ENCODE data around the gene VWA3B.

DNA sequence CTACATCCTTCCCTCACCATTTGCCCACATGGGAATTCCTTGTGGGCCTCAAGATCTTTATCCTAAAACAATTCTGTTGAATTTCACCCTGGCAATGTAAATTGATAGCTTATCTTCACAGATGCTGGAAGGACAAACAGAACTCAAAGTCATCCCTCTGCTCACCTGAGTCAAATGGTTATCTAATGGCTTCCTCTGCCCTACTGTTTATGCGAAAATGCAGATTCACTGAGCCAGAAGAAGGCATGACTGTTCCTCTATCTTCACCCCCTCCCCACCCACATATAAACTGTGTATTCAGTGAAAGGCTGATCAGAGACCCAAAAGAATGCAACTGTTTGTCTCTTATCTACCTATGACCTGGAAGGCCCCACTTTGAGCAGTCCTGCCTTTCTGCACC lies 43.9 kb upstream of the VWA3B start:
- TF ChIP-seq, protein P1, sequence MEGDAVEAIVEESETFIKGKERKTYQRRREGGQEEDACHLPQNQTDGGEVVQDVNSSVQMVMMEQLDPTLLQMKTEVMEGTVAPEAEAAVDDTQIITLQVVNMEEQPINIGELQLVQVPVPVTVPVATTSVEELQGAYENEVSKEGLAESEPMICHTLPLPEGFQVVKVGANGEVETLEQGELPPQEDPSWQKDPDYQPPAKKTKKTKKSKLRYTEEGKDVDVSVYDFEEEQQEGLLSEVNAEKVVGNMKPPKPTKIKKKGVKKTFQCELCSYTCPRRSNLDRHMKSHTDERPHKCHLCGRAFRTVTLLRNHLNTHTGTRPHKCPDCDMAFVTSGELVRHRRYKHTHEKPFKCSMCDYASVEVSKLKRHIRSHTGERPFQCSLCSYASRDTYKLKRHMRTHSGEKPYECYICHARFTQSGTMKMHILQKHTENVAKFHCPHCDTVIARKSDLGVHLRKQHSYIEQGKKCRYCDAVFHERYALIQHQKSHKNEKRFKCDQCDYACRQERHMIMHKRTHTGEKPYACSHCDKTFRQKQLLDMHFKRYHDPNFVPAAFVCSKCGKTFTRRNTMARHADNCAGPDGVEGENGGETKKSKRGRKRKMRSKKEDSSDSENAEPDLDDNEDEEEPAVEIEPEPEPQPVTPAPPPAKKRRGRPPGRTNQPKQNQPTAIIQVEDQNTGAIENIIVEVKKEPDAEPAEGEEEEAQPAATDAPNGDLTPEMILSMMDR (conservative IDR thresholded peaks at IDR 0.05; ENCODE audit: low read depth, low read length): no peak
- TF ChIP-seq MAFK (IDR thresholded peaks at IDR 0.05; ENCODE audit: low read depth, low read length) (no peak), POLR2A (IDR thresholded peaks at IDR 0.05; ENCODE audit: low read depth, low read length) (no peak)

All from IMR-90 (cell line).